ENCODE results near the gene KLHL34.

DNA sequence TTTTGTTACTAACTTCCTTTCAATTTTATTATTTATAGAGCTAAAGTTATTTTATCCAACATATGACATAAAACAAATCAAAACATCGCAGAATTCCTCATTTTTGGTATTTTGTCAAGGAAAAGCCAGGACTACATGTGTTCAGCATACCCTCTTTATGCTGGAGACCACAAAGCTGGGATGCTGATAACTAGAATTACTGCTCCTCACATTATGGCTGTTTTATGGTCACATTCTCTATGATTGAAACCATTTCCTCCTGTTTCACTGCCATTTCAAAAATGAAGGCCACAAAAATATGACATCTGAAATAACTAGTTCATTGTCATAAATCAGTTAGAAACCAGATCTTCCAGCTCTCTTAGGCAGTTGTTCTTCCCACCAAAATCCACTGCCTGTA lies 41.7 kb downstream of the KLHL34 start:
- TF ChIP-seq CTCF (IDR thresholded peaks at IDR 0.05) (no peak), POLR2AphosphoS5 (IDR thresholded peaks at IDR 0.05) (no peak), POLR2A (IDR thresholded peaks at IDR 0.05) (no peak), EP300 (IDR thresholded peaks at IDR 0.05) (no peak)

All from gastroesophageal sphincter (tissue), 3 donors.